Testis (tissue), 3 donors: Measurements from ENCODE around the gene PRKN. TPM values are rescaled to one million over a fixed set of nuclear protein-coding genes. Genes with fewer than 3 reads are reported as not detected.

ENCODE experiments used
- DNase-seq: peaks from one replicate; pipeline ENCODE4 v3.0.0-alpha.2; 2019
- H3K27ac ChIP-seq, 2 donors: fragments of 200-600 bp; sonication (generic); one replicate each; pipeline ENCODE4 v1.5.1; 2019
- H3K27me3 ChIP-seq: fragments of 200-600 bp; sonication (generic); one replicate; pipeline ENCODE4 v1.5.1; 2019
- H3K36me3 ChIP-seq: fragments of 200-600 bp; sonication (generic); one replicate; pipeline ENCODE4 v1.5.1; 2017; ENCODE audit warnings: low read depth; ENCODE audit errors: missing control alignments
- H3K4me1 ChIP-seq: fragments of 200-600 bp; sonication (generic); one replicate; pipeline ENCODE4 v1.5.1; 2019
- H3K4me3 ChIP-seq, 2 donors: fragments of 200-600 bp; sonication (generic); one replicate each; pipeline ENCODE4 v1.5.1; 2017 to 2019
- H3K9me3 ChIP-seq: fragments of 200-600 bp; sonication (generic); one replicate; pipeline ENCODE4 v1.5.1; 2017
- CTCF ChIP-seq, 3 experiments: fragments of 450-650 bp in 2 of 3; fragments of 200-600 bp in 1 of 3; sonication (generic) in 1 of 3; IDR thresholded peaks; one replicate each; pipeline ENCODE4 v1.5.1; 2016 to 2019; ENCODE audit warnings: antibody characterized with exemption in 3 of 3, mild to moderate bottlenecking in 2 of 3, moderate library complexity in 1 of 3
- POLR2A ChIP-seq: fragments of 450-650 bp; IDR thresholded peaks from one replicate; pipeline ENCODE4 v1.6.1; 2017; ENCODE audit warnings: antibody characterized with exemption, mild to moderate bottlenecking, moderate library complexity
- WGBS, 2 donors: methylation state at CpG; one replicate each; pipeline ENCODE4 v1.1.5; 2018; 5-methylcytosine and 5-hydroxymethylcytosine counted together
- intact Hi-C: fragments of 100-400 bp; cut with DNase I; formaldehyde crosslinking; loops from one replicate; pipeline ENCODE4 v1.15.1; 2023; ENCODE audit warnings: low total_unique reads
- polyA plus RNA-seq: library from polyadenylated mRNA; stranded (reverse); fragments of 350-450 nt; fragmentation: Illumina TruSeq; extraction: RNeasy Lipid Tissue Mini Kit (QIAGEN cat#74804); gene quantifications from one replicate; pipeline ENCODE4 v1.2.3, GENCODE V29; 2014; ENCODE audit warnings: low read depth, low replicate concordance; ENCODE audit not compliant: insufficient read depth
- total RNA-seq, 2 donors: library from RNA; depleted of rRNA; stranded (reverse); fragments of >200 nt; gene quantifications; one replicate each; pipeline ENCODE4 v1.2.3, GENCODE V29; 2016

Gene PRKN
- total and polyA plus RNA-seq, 3 donors from 2014 or later, result 19.1 to 34.5 (median 28.8) TPM

GRCh38 chr6:161405418-161405817, 1322.1 kb downstream of the PRKN start:
- DNase-seq, result no peak
- H3K4me3 ChIP-seq, result no peak overlapping the region
- H3K27me3 ChIP-seq, result no peaks in the 10 kb centered on the region
- no peak overlapping the region for H3K27ac ChIP-seq
- H3K4me1 ChIP-seq, result peaks cover 4% of the 10 kb centered on the region
- TF ChIP-seq POLR2A (no peak), CTCF (IDR thresholded peaks at IDR 0.05) (no peak)
- WGBS, 2 donors, result 87 to 93% methylated on average over 4 of the region's 4 CpGs
- intact Hi-C loops, result no loop called here
- no peaks in the 10 kb centered on the region for H3K36me3 ChIP-seq
- H3K9me3 ChIP-seq, result no peaks in the 10 kb centered on the region

GRCh38 chr6:161403717-161404116, 1323.8 kb downstream of the PRKN start:
- Histone ChIP-seq H3K9me3 (no peaks in the 10 kb centered on the region), H3K4me1 (peaks cover 4% of the 10 kb centered on the region), H3K4me3 (no peak overlapping the region), H3K36me3 (no peaks in the 10 kb centered on the region), H3K27ac (no peak overlapping the region), H3K27me3 (no peaks in the 10 kb centered on the region)
- no peak for DNase-seq
- intact Hi-C loops, result no loop called here
- WGBS, 2 donors, result 82 to 86% methylated on average over 1 of the region's 1 CpG
- no peak for TF ChIP-seq CTCF (IDR thresholded peaks at IDR 0.05)
- TF ChIP-seq POLR2A, result no peak

- Histone ChIP-seq H3K9me3 (no peaks in the 10 kb centered on the region), H3K27ac (no peak overlapping the region), H3K27me3 (no peaks in the 10 kb centered on the region), H3K4me1 (peaks cover 4% of the 10 kb centered on the region), H3K4me3 (no peak overlapping the region), H3K36me3 (no peaks in the 10 kb centered on the region)
- DNase-seq, result no peak
- TF ChIP-seq POLR2A (no peak), CTCF (IDR thresholded peaks at IDR 0.05) (no peak)
- intact Hi-C loops, result no loop called here
- 92 to 95% methylated on average over 8 of the region's 8 CpGs for WGBS, 2 donors
Measured at GRCh38 chr6:161401587-161402309, 1325.8 kb downstream of the PRKN start.

GRCh38 chr6:161400671-161401070, 1326.9 kb downstream of the PRKN start:
- 85 to 89% methylated on average over 5 of the region's 5 CpGs for WGBS, 2 donors
- H3K27me3 ChIP-seq, result no peaks in the 10 kb centered on the region
- H3K9me3 ChIP-seq, result no peaks in the 10 kb centered on the region
- intact Hi-C loops, result no loop called here
- DNase-seq, result no peak
- no peak overlapping the region for H3K4me3 ChIP-seq
- no peaks in the 10 kb centered on the region for H3K4me1 ChIP-seq
- H3K27ac ChIP-seq, result no peak overlapping the region
- no peaks in the 10 kb centered on the region for H3K36me3 ChIP-seq
- no peak for TF ChIP-seq POLR2A

- Histone ChIP-seq H3K4me1 (no peaks in the 10 kb centered on the region), H3K9me3 (no peaks in the 10 kb centered on the region), H3K27me3 (no peaks in the 10 kb centered on the region), H3K36me3 (no peaks in the 10 kb centered on the region), H3K4me3 (no peak overlapping the region), H3K27ac (no peak overlapping the region)
- intact Hi-C loops, result no loop called here
- DNase-seq, result no peak
- 90 to 92% methylated on average over 6 of the region's 6 CpGs for WGBS, 2 donors
- no peak for TF ChIP-seq POLR2A
- TF ChIP-seq CTCF (IDR thresholded peaks at IDR 0.05), result no peak
Measured at GRCh38 chr6:161396539-161396938, 1331.0 kb downstream of the PRKN start.
